ENCODE data around the gene WDFY1.
"Not testable (repeated sequence)": the region's sequence is repeated elsewhere in the genome, so short reads cannot be mapped to it uniquely, and the experiment has no call there.

The WDFY1 gene

DNA sequence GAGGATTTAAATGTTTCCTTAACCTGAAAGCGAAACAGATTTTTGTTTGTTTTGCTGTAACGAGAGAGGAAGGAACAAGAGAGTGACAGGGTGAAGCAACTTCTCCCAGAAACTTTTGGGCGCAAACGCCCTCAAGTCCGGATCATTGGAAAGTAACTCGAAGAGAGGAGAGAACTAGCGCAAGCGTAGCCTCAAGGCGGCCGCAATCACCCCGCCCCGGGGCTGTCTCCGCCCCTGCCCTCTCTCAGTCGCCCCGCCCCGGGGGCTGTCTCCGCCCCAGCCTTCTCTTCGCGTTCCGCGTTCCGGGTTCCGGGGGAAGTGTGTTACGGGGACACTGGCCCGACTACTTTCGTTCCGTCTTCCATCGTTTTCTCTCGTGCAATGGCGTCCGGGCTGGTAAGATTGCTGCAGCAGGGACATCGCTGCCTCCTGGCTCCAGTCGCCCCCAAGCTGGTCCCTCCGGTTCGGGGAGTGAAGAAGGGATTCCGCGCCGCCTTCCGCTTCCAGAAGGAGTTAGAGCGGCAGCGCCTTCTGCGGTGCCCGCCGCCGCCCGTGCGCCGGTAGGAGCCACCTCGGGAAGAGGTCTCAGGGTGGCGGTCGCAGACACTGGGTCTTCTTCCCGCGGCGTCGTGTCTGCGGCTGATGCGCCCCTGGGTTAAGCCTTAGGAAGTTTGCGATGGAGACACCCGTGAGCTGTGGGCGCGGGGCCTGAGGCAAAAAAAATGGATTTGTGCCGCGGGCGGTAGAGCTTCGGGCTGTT lies 12.1 kb upstream of the WDFY1 start, which contains the start of gene MRPL44:
MRPL44 (plus strand) TSS at position 372 of the 760 bp plus-strand sequence; CDS start at position 382, 10 bp downstream.
- peak; percentile 98 for DNase-seq

DNA sequence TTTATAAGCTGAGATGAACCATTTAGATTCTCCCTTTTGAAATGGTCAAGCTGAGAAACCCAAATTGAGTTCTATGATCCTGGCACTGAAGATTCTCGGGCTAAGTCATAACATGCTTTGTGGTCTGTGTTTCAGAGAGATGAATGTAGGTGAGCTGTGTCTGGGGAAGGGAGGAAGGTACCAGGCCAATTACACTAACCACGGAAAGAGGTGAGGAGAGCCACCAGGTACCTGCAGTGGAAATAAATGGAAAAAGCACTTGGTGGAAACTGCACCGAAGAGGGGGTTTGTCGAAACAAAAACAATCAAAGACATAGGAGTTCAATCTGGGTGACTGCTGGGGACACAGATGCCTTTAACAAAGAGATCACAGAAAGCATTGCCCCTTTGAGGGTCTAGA lies 11.2 kb upstream of the WDFY1 start:
- DNase-seq: no peak

DNA sequence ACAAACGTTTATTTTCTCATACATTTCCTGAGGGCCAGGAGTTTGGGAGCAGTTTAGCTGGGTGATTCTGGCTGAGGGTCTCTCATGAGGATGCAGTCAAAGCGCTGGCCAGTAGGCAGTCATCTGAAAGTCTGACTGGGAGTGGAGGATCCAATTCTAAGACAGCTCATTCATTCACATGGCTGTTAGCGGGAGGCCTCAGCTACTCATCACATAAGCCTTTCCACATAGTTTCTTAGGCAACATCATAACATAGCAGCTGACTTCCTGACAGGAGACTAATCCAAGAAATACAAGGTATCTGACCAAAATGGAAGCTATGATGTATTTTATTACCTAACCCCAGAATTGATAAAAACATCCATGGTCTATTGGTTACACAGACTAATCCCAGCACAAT lies 9.3 kb upstream of the WDFY1 start:
- no peak for DNase-seq

DNA sequence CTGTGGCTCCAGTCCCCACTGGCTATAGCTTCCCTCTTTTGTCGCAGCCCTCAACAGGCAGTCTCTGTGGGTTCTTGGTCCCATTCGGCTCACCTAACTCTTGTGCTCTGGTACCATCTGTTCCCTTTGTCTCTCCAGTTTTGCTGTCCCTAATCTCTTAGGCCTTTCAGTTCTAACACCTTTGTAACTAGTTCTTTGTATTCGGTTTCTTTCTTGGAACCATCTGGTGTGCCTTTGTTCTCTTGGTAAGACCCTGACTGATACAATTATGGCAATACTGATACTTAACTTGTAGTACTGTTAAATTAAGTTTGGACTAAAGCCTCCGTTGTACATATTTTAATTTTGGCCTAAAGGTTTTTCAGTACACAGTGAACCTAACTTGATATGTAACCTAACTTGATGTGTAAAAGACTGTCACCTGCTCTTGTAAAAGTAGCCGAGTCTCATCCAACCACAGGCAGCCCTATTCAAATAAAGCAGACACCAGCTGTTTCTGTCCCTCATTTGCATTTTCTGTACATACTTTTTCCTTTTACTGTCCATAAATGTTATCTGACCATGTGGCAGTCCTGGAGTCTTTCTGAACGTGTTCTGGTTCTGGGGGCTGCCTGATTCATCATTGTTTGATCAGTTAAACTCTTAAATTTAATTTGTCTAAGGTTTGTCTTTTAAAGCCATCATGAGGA lies 7.3 kb upstream of the WDFY1 start:
- no peak for DNase-seq

DNA sequence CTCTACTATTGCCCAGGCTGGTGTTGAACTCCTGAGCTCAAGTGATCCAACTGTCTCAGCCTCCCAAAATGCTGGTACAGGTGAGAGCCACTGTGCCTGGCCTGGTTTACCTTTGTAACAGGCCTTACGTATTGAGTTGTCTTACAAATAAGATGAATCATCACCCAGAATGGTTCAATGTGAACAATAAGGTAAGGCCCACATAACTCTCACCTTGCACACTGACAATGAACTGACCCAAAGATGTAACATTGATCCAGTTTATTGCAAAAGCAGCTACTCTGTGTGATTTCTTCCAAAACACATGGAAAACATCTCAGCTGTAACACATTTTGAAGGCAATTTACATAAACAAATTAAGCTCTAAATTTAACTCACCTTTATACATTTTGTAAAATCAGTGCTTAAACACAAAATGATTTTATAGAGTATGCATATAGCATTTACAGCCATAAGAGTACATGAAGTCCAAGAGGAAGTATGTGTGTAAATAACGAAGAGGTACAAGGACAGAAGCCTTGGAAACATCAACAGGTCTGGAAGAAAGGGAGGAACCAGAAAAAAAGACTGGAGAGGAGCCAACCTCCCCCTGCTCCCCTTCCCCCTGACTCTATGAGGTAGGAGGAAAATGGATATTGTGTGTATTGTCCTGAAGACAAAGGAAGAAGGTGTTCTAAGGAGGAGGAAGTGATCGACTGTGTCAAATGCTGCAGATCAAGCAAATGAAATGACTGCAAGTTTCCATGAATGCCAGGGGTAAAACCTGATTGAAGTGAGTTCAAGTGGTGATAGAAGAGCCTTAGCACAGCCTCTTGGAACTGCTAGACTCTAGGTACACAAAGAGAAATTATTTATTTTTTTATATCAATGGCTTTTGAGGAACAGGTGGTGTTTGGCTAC lies 5.6 kb upstream of the WDFY1 start:
- no peak for DNase-seq

DNA sequence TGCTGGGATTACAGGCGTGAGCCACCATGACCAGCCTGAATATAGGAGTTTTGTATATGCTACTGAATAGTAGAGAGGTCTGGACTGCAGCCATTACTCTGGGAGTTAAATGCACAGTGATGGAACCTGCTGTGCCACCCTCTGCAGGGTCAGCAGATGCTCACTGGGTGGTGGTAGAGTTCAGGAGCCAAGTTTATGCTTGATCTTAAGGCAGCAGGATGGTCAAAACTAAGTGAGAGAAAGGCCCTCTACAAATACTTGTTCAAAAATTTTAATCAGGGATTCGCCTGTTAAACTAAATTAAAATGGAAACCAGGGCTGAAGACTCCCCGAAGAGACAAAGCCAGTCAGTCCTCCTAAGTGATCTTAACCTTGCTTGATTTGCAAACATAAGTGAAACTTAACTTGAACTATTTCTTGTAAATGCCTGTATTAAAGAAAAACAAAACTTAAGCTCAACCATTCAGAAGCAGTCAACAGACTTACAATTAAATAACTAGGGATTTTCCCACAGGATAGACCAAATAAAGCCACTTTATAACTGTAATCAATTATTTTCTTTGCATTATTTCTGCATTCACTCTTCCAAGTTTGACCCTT lies 4.2 kb upstream of the WDFY1 start:
- DNase-seq: no peak

DNA sequence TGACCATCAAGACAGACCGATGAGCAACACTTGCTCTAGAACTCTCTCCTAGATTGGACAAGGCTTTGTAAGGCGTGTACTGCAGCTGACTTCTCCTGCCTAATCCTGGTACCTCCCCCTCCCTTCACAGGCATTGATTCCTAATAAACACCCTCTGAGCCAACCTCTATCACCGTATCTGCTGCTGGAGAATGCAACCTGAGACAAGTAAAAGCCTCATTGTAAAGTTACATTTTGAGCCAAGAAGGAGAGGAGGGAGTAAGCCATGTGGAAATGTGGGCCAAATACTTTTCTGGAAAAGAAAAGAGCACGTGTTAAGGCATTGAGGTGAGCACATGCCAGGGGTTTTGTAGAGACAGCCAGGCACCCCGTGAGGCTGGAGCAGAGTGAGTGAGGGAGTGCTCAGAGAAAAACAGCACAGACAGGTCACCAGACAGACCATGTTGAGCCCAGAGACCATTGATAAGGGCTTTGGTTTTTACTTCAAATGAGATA lies 2.6 kb upstream of the WDFY1 start:
- DNase-seq: no peak

DNA sequence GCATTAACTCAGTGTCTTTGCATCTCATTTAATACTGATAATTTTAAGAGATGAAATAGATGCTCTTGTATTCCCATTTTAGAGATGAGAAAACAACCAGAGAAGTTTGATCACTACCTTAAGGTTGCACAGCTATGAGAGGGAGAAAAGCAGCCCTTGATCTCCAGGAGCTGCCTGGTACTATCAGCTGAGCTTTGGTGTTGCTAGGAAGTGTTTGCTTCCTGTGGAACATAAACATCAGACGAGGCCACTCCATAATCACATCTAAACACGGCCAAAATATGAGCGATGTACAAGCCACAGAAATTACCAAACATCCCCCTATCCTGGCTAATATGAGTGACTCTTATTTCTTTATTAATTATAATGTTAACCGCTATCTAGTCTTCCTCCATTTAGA lies 620 bp upstream of the WDFY1 start:
- DNase-seq: no peak

DNA sequence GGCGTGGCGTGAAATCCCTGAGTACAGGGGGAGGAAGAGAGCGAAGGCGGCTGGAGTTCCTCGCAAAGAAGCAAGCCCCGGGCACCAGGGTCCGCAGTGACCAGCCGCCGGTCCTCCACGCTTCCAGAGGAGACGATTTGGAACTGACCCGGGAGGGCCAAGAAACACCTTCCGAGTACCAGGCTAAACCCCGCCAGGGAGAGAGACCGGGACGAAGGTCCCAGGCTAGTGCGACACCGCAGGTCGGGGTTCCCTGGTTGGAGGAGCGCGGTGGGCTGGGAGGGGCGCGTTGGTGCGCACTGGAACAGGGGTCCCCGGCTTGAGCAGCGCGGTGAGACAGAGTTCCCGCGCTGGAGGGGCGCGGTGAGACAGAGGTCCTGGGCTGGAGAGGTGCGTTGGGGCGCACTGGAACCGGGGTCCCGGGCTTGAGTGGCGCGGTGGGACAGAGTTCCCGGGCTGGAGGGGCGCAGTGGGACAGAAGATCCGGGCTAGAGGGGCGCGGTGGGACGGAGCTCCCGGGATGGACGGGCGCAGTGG lies 901 bp downstream of the WDFY1 start:
- DNase-seq: peak; percentile 51

DNA sequence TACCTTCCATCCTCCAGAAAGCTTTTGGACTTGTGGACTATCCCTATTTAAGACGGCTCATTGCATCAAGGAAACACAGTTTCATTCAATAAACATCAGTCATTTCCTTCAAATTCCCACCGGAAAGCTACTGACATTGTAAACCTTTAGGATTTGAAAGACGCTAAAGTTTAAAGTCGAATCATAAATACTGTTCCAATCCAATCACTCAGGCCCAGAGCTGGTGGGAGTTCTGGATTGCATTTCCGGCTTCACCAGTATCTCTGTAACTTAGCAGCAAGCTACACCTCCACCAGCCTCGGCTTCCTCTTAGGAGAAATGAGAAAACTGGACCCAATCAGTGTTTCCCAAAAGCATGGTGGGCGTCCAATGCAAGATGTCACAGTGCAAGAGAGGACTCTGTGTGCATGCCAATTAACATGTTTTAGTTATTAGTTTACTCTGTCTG lies 1.6 kb downstream of the WDFY1 start:
- DNase-seq: no peak

DNA sequence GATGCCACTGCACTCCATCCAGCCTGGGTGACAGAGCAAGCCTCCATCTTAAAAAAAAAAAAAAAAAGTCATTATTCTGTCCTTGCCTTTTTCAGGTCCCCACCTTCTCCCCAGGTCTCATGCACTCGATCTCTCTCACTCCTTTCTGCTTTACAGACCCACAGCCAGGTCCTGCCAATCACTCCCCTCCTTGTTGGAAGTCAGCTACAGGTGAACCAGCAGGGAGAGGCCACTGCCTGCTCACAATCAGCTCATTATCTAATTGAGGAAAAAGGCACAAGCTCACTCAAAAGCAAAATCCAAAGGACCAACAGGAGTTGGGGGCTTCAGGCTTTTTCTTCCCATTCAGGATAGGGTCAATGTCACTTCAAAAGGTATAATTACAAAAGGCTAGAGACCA lies 2.0 kb downstream of the WDFY1 start:
- no peak for DNase-seq

DNA sequence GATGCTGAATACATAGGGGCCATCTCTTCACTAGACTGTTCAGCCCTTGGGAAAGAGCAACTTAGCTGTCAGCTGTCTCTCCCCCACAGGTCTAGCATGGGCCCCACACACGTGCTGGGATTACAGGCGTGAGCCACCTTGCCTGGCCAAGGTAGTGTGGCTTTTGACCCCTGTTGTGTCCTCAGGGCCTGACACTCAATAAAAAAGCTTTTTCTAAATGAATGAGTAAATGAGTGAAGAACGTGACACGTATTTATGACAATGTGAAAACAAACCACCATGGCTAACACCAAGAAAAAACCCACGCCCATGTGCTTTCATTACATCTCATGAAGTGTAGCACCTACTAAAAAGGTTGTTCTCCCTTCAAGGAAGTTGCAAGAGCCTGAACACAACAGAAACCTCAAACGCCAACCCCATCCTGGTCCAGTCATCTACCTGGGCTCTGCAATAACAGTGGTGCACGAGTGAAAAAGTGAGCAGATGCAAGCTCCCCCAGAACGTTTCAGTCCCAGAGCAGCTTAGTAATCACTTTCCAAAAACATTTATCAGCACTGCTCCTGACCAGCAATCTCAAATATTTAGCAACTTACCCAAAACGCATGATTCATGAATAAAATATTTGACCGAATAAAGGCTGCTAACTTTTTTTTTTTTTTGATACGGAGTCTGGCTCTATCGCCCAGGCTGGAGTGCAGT lies 3.4 kb downstream of the WDFY1 start:
- no peak for DNase-seq

DNA sequence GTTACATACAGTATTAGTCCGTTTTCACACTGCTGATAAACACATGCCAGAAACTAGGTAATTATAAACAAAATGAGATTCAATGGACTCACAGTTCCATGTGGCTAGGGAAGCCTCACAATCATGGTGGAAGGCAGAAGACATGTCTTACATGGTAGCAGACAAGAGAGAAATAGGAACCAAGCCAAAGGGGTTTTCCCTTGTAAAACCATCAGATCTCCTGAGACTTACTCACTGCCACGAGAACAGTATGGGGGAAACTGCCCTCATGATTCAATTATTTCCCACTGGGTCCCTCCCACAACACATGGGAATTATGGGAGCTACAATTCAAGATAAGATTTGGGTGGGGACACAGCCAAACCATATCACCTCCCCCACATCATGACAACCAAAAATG lies 5.7 kb downstream of the WDFY1 start:
- DNase-seq: not testable (repeated sequence)

DNA sequence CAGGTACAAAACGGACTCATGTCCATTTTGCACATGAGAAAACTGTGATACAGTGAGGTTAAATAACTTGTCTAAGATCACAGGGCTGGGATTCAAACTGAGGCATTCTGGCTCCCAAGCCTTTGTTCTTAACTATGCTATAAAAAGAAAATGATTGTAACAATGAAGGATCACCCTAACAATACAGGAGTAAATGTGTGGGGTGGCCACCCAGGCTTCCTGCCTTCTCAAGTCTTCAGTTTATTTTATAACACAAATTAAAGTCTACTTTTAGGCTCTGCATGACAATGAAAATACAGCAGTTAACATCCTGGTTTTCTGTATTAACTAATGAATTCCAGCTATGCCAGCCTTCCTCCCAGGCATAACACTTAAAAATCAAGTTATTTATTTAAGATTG lies 7.6 kb downstream of the WDFY1 start:
- no peak for DNase-seq

DNA sequence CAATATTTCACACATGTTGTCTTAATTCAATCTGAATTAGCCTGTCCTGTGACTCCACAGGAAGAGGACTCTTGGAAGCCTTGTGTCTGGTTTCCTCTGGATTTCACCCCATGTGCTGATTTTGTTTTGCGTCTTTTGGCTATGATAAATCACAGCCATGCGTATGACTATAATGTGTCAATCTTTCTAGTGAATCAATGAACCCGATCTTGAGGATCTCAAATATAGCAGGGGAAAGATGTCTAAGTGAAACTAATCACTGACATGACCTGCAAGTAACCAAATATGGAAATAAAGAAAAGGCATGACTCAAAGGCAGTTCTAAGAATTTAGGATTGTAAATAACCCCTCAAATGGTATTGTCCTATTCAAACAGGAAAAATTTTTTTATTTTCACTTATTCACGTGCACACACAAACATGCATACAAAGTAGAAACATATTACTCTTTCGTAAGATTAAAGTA lies 8.2 kb downstream of the WDFY1 start:
- no peak for DNase-seq

DNA sequence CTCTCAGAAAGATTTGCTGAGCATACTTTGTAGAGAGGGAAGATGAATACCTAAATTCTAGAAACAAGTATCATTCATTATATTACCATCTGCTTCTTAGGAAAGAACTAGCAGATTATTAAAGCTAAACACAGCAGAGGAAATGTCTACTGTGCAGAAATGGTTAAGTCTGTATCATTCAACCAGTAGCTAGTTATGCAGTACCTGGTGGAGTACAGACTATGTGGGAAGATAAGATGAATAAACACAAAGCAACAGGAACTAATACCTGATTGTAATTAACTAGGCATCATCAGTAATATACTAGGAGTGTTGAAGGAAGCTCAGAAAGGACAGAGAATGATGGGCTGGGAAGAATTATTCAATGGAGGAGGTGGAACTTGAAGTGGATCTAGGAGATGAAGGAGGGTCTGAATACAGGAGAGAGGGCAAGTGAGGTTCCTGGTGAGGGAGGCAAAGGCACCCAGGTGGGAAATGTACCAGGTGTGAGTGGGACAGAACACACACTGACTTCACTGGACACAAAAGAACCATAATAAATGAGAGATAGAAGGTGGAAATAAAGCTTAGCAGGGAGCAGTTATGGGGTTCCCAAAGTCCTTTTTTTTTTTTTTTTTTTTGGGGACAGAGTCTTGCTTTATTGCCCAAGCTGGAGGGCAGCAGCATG lies 9.5 kb downstream of the WDFY1 start:
- no peak for DNase-seq

DNA sequence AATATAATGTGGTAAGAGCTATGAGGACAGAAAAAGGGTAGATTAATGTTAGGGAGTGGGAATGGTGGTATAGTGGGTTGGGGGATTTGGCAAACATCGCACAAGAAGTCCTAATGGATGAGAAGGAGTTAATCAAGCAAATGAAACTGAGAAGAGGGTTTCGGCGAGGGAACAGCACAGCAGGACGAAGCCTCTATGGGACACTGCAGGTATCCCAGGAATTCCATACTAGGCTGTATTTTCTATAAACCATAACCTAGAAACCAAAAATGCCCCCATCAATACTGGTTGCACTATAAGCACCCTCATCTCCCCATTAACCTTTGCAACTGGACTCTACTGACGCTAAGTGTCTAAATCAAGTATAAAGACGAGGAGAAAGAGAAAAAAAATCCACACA lies 10.3 kb downstream of the WDFY1 start:
- DNase-seq: no peak

DNA sequence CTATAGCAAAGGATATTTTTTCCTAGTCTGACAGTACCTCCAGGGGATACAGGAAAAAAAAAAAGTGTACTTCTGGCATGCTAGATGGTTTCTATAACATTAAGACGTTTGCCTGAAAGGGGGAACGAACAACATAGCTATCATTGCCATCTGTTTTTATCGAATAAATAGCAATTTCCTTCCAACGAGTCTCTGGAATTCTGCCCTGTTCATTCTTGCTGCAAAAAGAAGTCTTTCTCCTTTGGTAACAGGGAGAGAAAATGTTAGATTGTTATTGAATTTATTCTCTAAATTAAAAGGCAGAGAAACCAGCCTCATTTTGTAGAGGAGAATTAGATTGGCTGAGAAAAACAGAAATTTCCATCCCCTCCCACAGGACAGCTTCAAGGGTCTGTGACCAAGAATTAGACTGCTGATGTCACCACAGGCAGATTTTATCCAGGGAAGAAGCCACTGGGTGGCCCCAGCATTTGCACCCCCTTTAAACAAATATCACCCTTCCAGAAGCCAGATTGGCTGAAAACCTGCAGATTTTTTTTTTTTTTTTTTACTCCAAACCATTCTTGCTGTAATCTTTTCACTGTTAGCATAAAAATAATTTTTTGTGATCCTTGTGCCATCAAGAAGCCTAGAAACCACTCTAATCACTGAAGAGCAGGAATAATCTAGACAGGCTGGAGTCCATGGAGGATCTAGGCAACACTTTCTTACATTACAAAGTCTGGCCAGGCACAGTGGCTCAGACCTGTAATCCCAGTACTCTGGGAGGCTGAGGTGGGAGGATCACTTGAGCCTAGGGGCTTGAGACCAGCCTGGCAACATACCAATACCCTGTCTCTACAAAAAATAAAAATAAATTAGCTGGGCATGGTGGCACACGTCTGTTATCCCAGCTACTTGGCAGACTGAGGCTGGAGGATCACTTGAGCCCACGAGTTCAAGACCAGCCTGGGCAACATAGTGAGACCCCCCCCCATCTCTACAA lies 12.0 kb downstream of the WDFY1 start:
- DNase-seq: no peak

DNA sequence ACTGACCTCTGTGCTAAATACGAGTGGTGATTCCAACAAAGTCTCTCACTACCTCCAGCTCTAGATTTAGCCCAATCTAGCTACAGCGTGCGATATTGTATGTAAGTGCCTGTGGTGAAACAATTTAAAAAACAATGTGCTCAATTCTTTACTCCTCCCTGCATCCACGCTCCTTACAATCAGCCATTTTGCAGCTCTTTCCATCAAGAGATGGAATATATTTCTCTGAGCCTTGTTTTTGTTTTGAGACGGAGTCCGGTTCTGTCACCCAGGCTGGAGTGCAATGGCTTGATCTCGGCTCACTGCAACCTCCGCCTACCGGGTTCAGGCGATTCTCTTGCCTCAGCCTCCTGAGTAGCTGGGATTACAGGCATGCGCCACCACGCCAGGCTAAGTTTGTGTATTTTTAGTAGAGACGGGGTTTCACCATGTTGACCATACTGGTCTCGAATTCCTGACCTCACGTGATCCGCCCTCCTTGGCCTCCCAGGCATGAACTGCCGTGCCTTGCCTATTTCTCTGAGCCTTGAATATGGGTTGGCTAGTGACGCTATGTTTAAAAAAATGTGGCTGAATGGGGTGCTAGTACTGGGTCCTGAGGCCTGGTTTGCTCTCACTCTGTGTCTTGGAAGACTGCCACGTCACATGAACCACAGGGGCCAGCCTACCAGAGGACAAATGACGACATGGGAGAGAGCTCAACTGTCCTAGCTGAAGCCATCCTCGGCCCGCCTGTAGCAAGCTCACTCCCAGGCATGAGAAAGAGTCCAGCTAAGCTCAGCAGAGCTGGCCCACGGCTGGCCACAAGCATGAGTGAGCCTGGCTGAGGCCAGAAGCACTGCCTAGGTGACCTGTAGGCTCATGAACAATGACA lies 14.8 kb downstream of the WDFY1 start:
- DNase-seq: no peak
